Ovary (tissue), 9 donors: Measurements from ENCODE around the gene BORCS5. TPM values are rescaled to one million over a fixed set of nuclear protein-coding genes. Genes with fewer than 3 reads are reported as not detected.
"Not testable (repeated sequence)": the region's sequence is repeated elsewhere in the genome, so short reads cannot be mapped to it uniquely, and the experiment has no call there.

Experiments used
- DNase-seq, 5 donors: peaks; one replicate each; pipeline ENCODE4 v3.0.0-alpha.2; 2019 to 2020
- H3K27ac ChIP-seq, 2 donors: fragments of 200-600 bp; one replicate each; pipeline versions ENCODE4 v1.5.1 to v1.8.0; 2019 to 2022
- H3K27me3 ChIP-seq: fragments of 200-600 bp; one replicate; pipeline ENCODE4 v1.8.0; 2022
- H3K36me3 ChIP-seq: fragments of 200-600 bp; sonication (generic); one replicate; pipeline ENCODE4 v1.5.1; 2019
- H3K4me1 ChIP-seq: one replicate; pipeline ENCODE4 v1.8.1; 2013; ENCODE audit warnings: mild to moderate bottlenecking, moderate library complexity; ENCODE audit not compliant: insufficient read depth
- H3K4me3 ChIP-seq: fragments of 200-600 bp; sonication (generic); one replicate; pipeline ENCODE4 v1.5.1; 2017
- H3K9me3 ChIP-seq, 2 donors: fragments of 200-600 bp in 1 of 2; sonication (generic) in 1 of 2; one replicate each; pipeline versions ENCODE4 v1.5.1 to v1.8.1; 2013 to 2019; ENCODE audit warnings: mild to moderate bottlenecking in 1 of 2, moderate library complexity in 1 of 2
- CTCF ChIP-seq, 3 donors: fragments of 450-650 bp in 2 of 3; fragments of 200-600 bp in 1 of 3; IDR thresholded peaks; one replicate each; pipeline versions ENCODE4 v1.5.1 to v1.8.0; 2016 to 2022; ENCODE audit warnings: antibody characterized with exemption in 3 of 3, mild to moderate bottlenecking in 1 of 3
- EP300 ChIP-seq: sonication (generic); formaldehyde crosslinking; IDR thresholded peaks from one replicate; pipeline ENCODE4 v1.6.1; 2017; ENCODE audit warnings: antibody characterized with exemption
- POLR2A ChIP-seq: fragments of 450-650 bp; IDR thresholded peaks from one replicate; pipeline ENCODE4 v1.6.1; 2017; ENCODE audit warnings: antibody characterized with exemption, mild to moderate bottlenecking, moderate library complexity
- WGBS, 3 donors: extraction: QIAGEN DNeasy Blood & Tissue Kit in 1 of 3; methylation state at CpG; one replicate each; pipeline versions ENCODE4 v1.1.5 to v1.1.7; 2013 to 2017; 5-methylcytosine and 5-hydroxymethylcytosine counted together
- intact Hi-C, 4 donors: fragments of 100-400 bp; cut with DNase I; formaldehyde crosslinking; loops; one replicate each; pipeline versions ENCODE4 v1.11.0 to v1.15.1; 2022 to 2023
- polyA plus RNA-seq, 2 donors: library from polyadenylated mRNA; stranded (reverse); fragments of 200-250 nt in 1 of 2; fragments of 350-450 nt in 1 of 2; fragmentation: Illumina TruSeq in 1 of 2; extraction: RNeasy Lipid Tissue Mini Kit (QIAGEN cat#74804) in 1 of 2; gene quantifications; one replicate each; pipeline ENCODE4 v1.2.3, GENCODE V29; 2013 to 2014
- total RNA-seq, 7 donors: library from RNA; depleted of rRNA in 2 of 7; stranded (reverse); fragments of >200 nt in 2 of 7; fragmentation: NEBNext Ultra II Directional in 3 of 7; extraction: Animal tissue kit (Norgen Biotek cat#: 25700) in 3 of 7; gene quantifications; one replicate each; pipeline versions ENCODE4 v1.1.0 to v1.2.4, GENCODE V29; 2016 to 2023
- donor health status: DM: no; HTN: no; CAD: no; lungs with moderate emphysema.
- donor health status: DM: no; HTN: no; CAD: no.
- donor health status: Bipolar disorder and iron deficiency.
- donor health status: DM: yes; HTN: yes; CAD: no.
- donor health status: DM: no; HTN: no; CAD: no.
- donor health status: DM: yes; HTN: yes; CAD: no.

Gene BORCS5
- total and polyA plus RNA-seq, 9 donors, result 6.2 to 20.4 (median 11.5) TPM

- H3K27ac ChIP-seq, result no peak overlapping the region
- 67 to 86% (median 80%) methylated on average over 7 of the region's 7 CpGs for WGBS, 3 donors
- H3K36me3 ChIP-seq, result no peaks in the 10 kb centered on the region
- H3K4me3 ChIP-seq, result no peak overlapping the region
- no peaks in the 10 kb centered on the region for H3K9me3 ChIP-seq
- no peak for TF ChIP-seq EP300
- TF ChIP-seq CTCF (IDR thresholded peaks at IDR 0.05), result no peak
- no peak for TF ChIP-seq POLR2A
- no peak for DNase-seq
- no peaks in the 10 kb centered on the region for H3K27me3 ChIP-seq
- intact Hi-C loops, result no loop called here
- no peaks in the 10 kb centered on the region for H3K4me1 ChIP-seq
Observed at GRCh38 chr12:12470751-12471306, 114.0 kb downstream of the BORCS5 start.

DNA sequence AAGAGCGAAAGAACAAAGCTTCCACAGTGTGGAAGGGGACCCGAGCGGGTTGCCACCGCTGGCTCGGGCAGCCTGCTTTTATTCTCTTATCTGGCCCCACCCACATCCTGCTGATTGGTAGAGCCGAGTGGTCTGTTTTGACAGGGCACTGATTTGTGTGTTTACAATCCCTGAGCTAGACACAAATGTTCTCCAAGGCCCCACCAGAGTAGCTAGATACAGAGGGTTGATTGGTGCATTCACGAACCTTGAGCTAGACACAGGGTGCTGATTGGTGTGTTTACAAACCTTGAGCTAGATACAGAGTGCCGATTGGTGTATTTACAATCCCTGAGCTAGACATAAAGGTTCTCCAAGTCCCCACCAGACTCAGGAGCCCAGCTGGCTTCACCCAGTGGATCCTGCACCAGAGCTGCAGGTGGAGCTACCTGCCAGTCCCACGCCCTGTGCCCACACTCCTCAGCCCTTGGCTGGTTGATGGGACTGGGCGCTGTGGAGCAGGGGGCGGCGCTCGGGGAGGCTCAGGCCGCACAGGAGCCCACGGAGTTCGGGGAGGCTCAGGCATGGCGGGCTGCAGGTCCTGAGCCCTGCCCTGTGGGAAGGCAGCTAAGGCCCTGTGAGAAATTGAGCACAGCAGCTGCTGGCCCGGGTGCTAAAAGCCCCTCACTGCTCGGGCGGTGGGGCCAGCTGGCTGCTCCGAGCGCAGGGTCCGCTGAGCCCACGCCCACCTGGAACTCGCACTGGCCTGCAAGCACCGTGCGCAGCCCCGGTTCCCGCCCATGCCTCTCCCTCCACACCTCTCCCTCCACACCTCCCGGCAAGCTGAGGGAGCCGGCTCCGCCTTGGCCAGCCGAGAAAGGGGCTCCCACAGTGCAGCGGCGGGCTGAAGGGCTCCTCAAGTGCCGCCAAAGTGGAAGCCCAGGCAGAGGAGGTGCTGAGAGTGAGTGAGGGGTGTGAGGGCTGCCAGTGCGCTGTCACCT is 115.4 kb downstream of the BORCS5 start:
- H3K36me3 ChIP-seq, H3K4me3 ChIP-seq, H3K9me3 ChIP-seq, H3K4me1 ChIP-seq, H3K27ac ChIP-seq, DNase-seq, H3K27me3 ChIP-seq, intact Hi-C loops: not testable (repeated sequence)
- WGBS, 3 donors, result 86 to 94% (median 91%) methylated on average over 35 to 37 of the region's 37 CpGs

- intact Hi-C loops, result no loop called here
- H3K36me3 ChIP-seq, result no peaks in the 10 kb centered on the region
- no peaks in the 10 kb centered on the region for H3K4me1 ChIP-seq
- 84 to 86% (median 85%) methylated on average over 4 of the region's 4 CpGs for WGBS, 3 donors
- no peaks in the 10 kb centered on the region for H3K27me3 ChIP-seq
- no peak for DNase-seq
- TF ChIP-seq EP300, result no peak
- TF ChIP-seq CTCF (IDR thresholded peaks at IDR 0.05), result no peak
- no peak for TF ChIP-seq POLR2A
- no peaks in the 10 kb centered on the region for H3K9me3 ChIP-seq
- no peak overlapping the region for H3K4me3 ChIP-seq
- no peak overlapping the region for H3K27ac ChIP-seq
Observed at GRCh38 chr12:12473223-12473622, 116.3 kb downstream of the BORCS5 start.

- Histone ChIP-seq H3K27ac (no peak overlapping the region), H3K4me3 (no peak overlapping the region), H3K9me3 (no peaks in the 10 kb centered on the region), H3K27me3 (no peaks in the 10 kb centered on the region), H3K4me1 (no peaks in the 10 kb centered on the region), H3K36me3 (no peaks in the 10 kb centered on the region)
- WGBS, 3 donors, result 81 to 93% (median 81%) methylated on average over 8 of the region's 8 CpGs
- intact Hi-C loops, result no loop called here
- no peak for DNase-seq
- TF ChIP-seq CTCF (IDR thresholded peaks at IDR 0.05), result no peak
- TF ChIP-seq POLR2A, result no peak
- no peak for TF ChIP-seq EP300
Observed at GRCh38 chr12:12474471-12474928, 117.6 kb downstream of the BORCS5 start.
